H1 (cell line): ENCODE measurements around the gene UBE2E3. TPM values are rescaled to one million over a fixed set of nuclear protein-coding genes. Genes with fewer than 3 reads are reported as not detected.

Experiments used
- CTCF ChIA-PET: fragments of 300-600 bp; sonication (Branson Sonifier 250); formaldehyde crosslinking; loops from one replicate; lab custom pipeline; 2021; ENCODE audit not compliant: partially characterized antibody; lab: Charles Lee
- POLR2A ChIA-PET: fragments of 300-600 bp; sonication (Branson Sonifier 250); formaldehyde crosslinking; loops from one replicate; lab custom pipeline; 2021; ENCODE audit warnings: inconsistent platforms; ENCODE audit not compliant: partially characterized antibody; lab: Charles Lee
- DNase-seq, 2 experiments: peaks; one replicate each; pipeline versions ENCODE4 v3.0.0 to v3.0.0-alpha.2; 2010 to 2022; ENCODE audit warnings: low spot score in 2 of 2, low read depth in 1 of 2, mixed read lengths in 1 of 2
- FAIRE-seq: peaks from 2 replicates; lab custom pipeline; 2011; peaks lifted over from hg19 to GRCh38; lab: Jason Lieb, UNC
- H2AFZ ChIP-seq: 2 replicates; pipeline ENCODE4 v1.8.1; 2012; ENCODE audit warnings: low read length, inconsistent platforms
- H2AK5ac ChIP-seq: 2 replicates; pipeline ENCODE4 v1.6.1; 2013; ENCODE audit warnings: low read depth, low read length
- H2BK120ac ChIP-seq: replicated peaks from 2 replicates; pipeline ENCODE3; 2013; ENCODE audit warnings: low read depth, low read length, inconsistent platforms
- H2BK12ac ChIP-seq: 2 replicates; pipeline ENCODE4 v1.6.1; 2013; ENCODE audit warnings: low read depth, low read length
- H2BK15ac ChIP-seq: 2 replicates; pipeline ENCODE4 v1.6.1; 2013; ENCODE audit warnings: low read length
- H2BK20ac ChIP-seq: 2 replicates; pipeline ENCODE4 v1.6.1; 2013; ENCODE audit warnings: low read length
- H2BK5ac ChIP-seq: 2 replicates; pipeline ENCODE4 v1.6.1; 2013; ENCODE audit warnings: low read depth, low read length
- H3K14ac ChIP-seq: 2 replicates; pipeline ENCODE4 v1.6.1; 2013; ENCODE audit warnings: inconsistent platforms; ENCODE audit not compliant: insufficient read length
- H3K18ac ChIP-seq: 2 replicates; pipeline ENCODE4 v1.6.1; 2013; ENCODE audit warnings: low read length; ENCODE audit errors: extremely low read depth
- H3K23ac ChIP-seq: 2 replicates; pipeline ENCODE4 v1.6.1; 2013; ENCODE audit warnings: inconsistent platforms; ENCODE audit not compliant: insufficient read length
- H3K23me2 ChIP-seq: 2 replicates; pipeline ENCODE4 v1.6.1; 2013; ENCODE audit warnings: low read depth, low read length
- H3K27ac ChIP-seq: 2 replicates; pipeline ENCODE4 v1.6.1; 2011; ENCODE audit warnings: low read depth, low read length, inconsistent platforms
- H3K27me3 ChIP-seq, 4 experiments: replicated peaks in 1 of 4; 1 replicate in 1 of 4; 2 replicates in 3 of 4; pipeline versions ENCODE4 v1.6.1 to v1.8.1; 2011 to 2013; ENCODE audit warnings: low read length in 3 of 4, mild to moderate bottlenecking in 3 of 4, inconsistent platforms in 2 of 4, mixed read lengths in 2 of 4, moderate library complexity in 1 of 4; ENCODE audit not compliant: control insufficient read depth in 3 of 4, insufficient read depth in 3 of 4; ENCODE audit errors: extremely low read depth in 1 of 4
- H3K36me3 ChIP-seq, 4 experiments: 2 replicates each; pipeline versions ENCODE4 v1.6.1 to v1.8.1; 2011 to 2013; ENCODE audit warnings: mild to moderate bottlenecking in 4 of 4, low read length in 3 of 4, moderate library complexity in 2 of 4, control low read depth in 1 of 4, inconsistent platforms in 1 of 4; ENCODE audit not compliant: insufficient read depth in 4 of 4, control insufficient read depth in 2 of 4
- H3K4ac ChIP-seq: replicated peaks from 2 replicates; pipeline ENCODE3; 2013; ENCODE audit warnings: low read length, low read depth, mixed read lengths, inconsistent platforms; ENCODE audit not compliant: insufficient read length
- H3K4me1 ChIP-seq, 4 experiments: replicated peaks in 1 of 4; 1 replicate in 1 of 4; 2 replicates in 3 of 4; pipeline versions ENCODE4 v1.6.1 to v1.8.1; 2011 to 2013; ENCODE audit warnings: low read length in 3 of 4, inconsistent platforms in 2 of 4, mixed read lengths in 1 of 4; ENCODE audit not compliant: insufficient read depth in 4 of 4, control insufficient read depth in 3 of 4
- H3K4me2 ChIP-seq, 2 experiments: 2 replicates each; pipeline versions ENCODE4 v1.6.1 to v1.8.1; 2011 to 2013; ENCODE audit warnings: low read depth in 2 of 2, low read length in 2 of 2, control low read depth in 1 of 2, inconsistent platforms in 1 of 2, mild to moderate bottlenecking in 1 of 2; ENCODE audit not compliant: insufficient read depth in 1 of 2
- H3K4me3 ChIP-seq, 4 experiments: fragments of 200-600, 300-600 bp in 1 of 4; sonication (generic), shearing (Covaris generic), sonication (Bioruptor Twin) in 1 of 4; 2 replicates each; pipeline versions ENCODE4 v1.5.1 to v1.8.1; 2011 to 2016; ENCODE audit warnings: low read length in 4 of 4, low read depth in 3 of 4, control low read depth in 2 of 4, inconsistent platforms in 2 of 4, mild to moderate bottlenecking in 2 of 4, mixed read lengths in 1 of 4, moderate library complexity in 1 of 4; ENCODE audit not compliant: insufficient read depth in 2 of 4; ENCODE audit errors: extremely low read depth in 1 of 4
- H3K56ac ChIP-seq: replicated peaks from 2 replicates; pipeline ENCODE3; 2013; ENCODE audit warnings: low read depth, mild to moderate bottlenecking, mixed read lengths, low read length, inconsistent platforms; ENCODE audit not compliant: insufficient read length
- H3K79me1 ChIP-seq: 2 replicates; pipeline ENCODE4 v1.6.1; 2013; ENCODE audit warnings: low read depth, low read length, control low read depth
- H3K79me2 ChIP-seq, 2 experiments: 2 replicates each; pipeline versions ENCODE4 v1.6.1 to v1.8.1; 2012 to 2013; ENCODE audit warnings: low read length in 2 of 2, mild to moderate bottlenecking in 2 of 2, inconsistent platforms in 1 of 2; ENCODE audit not compliant: insufficient read depth in 2 of 2, control insufficient read depth in 1 of 2
- H3K9ac ChIP-seq, 4 experiments: replicated peaks in 1 of 4; 1 replicate in 1 of 4; 2 replicates in 3 of 4; pipeline versions ENCODE4 v1.6.1 to v1.8.1; 2011 to 2013; ENCODE audit warnings: low read depth in 3 of 4, low read length in 3 of 4, control low read depth in 2 of 4, mild to moderate bottlenecking in 2 of 4, moderate library complexity in 2 of 4, inconsistent platforms in 1 of 4; ENCODE audit errors: extremely low read depth in 1 of 4
- H3K9me3 ChIP-seq, 2 experiments: 2 replicates each; pipeline versions ENCODE4 v1.6.1 to v1.8.1; 2012 to 2013; ENCODE audit warnings: mild to moderate bottlenecking in 2 of 2, moderate library complexity in 2 of 2, control low read depth in 1 of 2, inconsistent platforms in 1 of 2, low read depth in 1 of 2, low read length in 1 of 2, mixed read lengths in 1 of 2; ENCODE audit not compliant: insufficient read depth in 2 of 2
- H4K20me1 ChIP-seq, 2 experiments: replicated peaks in 1 of 2; 2 replicates each; pipeline versions ENCODE3 to v1.8.1; 2011 to 2013; ENCODE audit warnings: inconsistent platforms in 2 of 2, low read length in 2 of 2, mild to moderate bottlenecking in 1 of 2; ENCODE audit not compliant: insufficient read depth in 2 of 2, control insufficient read depth in 1 of 2
- H4K5ac ChIP-seq: 2 replicates; pipeline ENCODE4 v1.6.1; 2013; ENCODE audit warnings: low read length, low read depth, mixed read lengths, inconsistent platforms; ENCODE audit not compliant: insufficient read length
- H4K8ac ChIP-seq: 2 replicates; pipeline ENCODE4 v1.8.0; 2013; ENCODE audit warnings: mild to moderate bottlenecking, moderate library complexity, low read length, inconsistent platforms; ENCODE audit not compliant: insufficient read depth; ENCODE audit errors: extremely low read depth
- H4K91ac ChIP-seq: replicated peaks from 2 replicates; pipeline ENCODE3; 2013; ENCODE audit warnings: low read length, mixed read lengths, inconsistent platforms; ENCODE audit not compliant: insufficient read length
- WGBS, 2 experiments: shearing (Covaris generic) in 1 of 2; methylation state at CpG; one replicate each; pipeline versions ENCODE4 v1.1.6 to v1.1.7; 2013 to 2015; ENCODE audit warnings: low lambda C conversion rate in 2 of 2, mixed read lengths in 2 of 2, inconsistent platforms in 1 of 2, low coverage in 1 of 2, missing lambda C conversion rate in 1 of 2; ENCODE audit not compliant: insufficient replicate concordance in 2 of 2, insufficient coverage in 1 of 2, insufficient read length in 1 of 2; ENCODE audit errors: extremely low coverage in 1 of 2, missing lambda C conversion rate in 1 of 2; 5-methylcytosine and 5-hydroxymethylcytosine counted together
- polyA plus RNA-seq, 7 experiments: library from polyadenylated mRNA; depleted of rRNA in 3 of 7; stranded (reverse) in 5 of 7; unstranded in 2 of 7; fragments of >200 nt in 5 of 7; fragments of 200-250 nt in 2 of 7; gene quantifications; 1 replicate in 5 of 7; 2 replicates in 1 of 7; 4 replicates in 1 of 7; pipeline versions ENCODE4 v1.2.1 to v1.2.3, GENCODE V29; 2011 to 2013; ENCODE audit warnings: missing spikeins in 2 of 7, mixed read lengths in 2 of 7
- total RNA-seq: library from RNA; stranded (reverse); fragmentation: NEBNext Ultra II Directional; extraction: Animal tissue kit (Norgen Biotek cat#: 25700); gene quantifications from 2 replicates; pipeline ENCODE4 v1.2.1, GENCODE V29; 2021

UBE2E3 gene
- total and polyA plus RNA-seq, 2 of the 8 experiments (the other 6 are each of a cell fraction or from before 2014, with no cell fraction given) = 106 to 132 TPM

DNA sequence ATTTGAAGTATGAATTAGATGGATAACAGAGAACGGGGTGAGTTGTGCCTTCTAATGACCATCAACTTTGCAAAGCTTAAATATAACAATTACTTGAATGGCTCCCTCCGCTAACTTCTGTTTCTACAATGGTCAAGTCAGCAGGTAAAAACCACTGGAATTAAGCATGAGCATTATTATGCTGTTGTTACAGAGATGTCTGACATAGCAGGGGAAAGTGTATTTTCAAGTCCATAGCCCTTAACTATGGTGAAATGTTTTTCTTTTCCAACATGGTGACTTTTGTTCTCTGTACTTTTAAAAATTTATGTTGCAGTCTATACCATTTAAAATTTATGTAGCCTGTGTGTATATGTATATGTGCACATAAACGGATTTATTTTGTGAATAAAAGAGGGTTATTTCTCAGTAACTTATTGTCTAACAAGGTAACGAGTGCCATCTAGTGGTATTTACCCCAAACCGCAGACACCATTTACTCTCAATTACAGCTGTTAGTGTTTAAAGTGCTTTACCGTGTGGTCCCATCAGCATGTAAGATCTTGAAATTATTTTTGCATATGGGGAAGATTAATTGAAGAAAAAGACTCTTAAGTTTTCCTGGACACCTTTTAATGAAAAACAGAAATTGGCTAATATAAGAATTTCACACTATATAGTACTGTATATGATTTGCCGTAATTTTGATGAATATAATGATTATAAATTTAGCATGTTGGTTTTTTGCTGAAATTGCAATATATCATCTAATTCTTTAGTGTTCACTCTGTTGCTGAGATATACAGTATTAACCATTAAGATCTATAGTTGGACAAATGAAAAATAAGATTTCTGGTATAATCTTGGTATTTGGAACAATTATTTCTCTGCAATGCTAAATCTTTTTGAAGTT is 78.2 kb downstream of the UBE2E3 start:
- Histone ChIP-seq H3K18ac (no peak overlapping the region), H3K4me3 (no peak overlapping the region), H2BK20ac (no peak overlapping the region), H4K5ac (no peak overlapping the region), H2AK5ac (no peak overlapping the region), H3K9ac (no peak overlapping the region), H3K14ac (no peak overlapping the region), H4K8ac (no peak overlapping the region), H3K4me2 (peak overlapping the region in 1 of 2 experiments; percentile 8; a peak in 1 of 4 replicates), H3K23me2 (no peaks in the 10 kb centered on the region), H2BK5ac (no peak overlapping the region), H3K27me3 (no peaks in the 10 kb centered on the region), H4K20me1 (peaks cover 0 to 2% of the 10 kb centered on the region in 2 experiments), H3K23ac (no peak overlapping the region), H3K79me1 (no peaks in the 10 kb centered on the region), H4K91ac (no peak overlapping the region), H3K79me2 (peaks cover 0 to 30% of the 10 kb centered on the region in 2 experiments; a peak in 2 of 4 replicates), H3K9me3 (no peaks in the 10 kb centered on the region), H2BK15ac (no peak overlapping the region), H3K36me3 (peaks cover 0 to 4% (median 0%) of the 10 kb centered on the region in 4 experiments; a peak in 1 of 8 replicates), H3K4me1 (peaks cover 0 to 2% (median 0%) of the 10 kb centered on the region in 4 experiments; a peak in 2 of 7 replicates), H3K4ac (no peak overlapping the region), H2BK120ac (no peak overlapping the region), H2BK12ac (no peak overlapping the region), H3K56ac (no peak overlapping the region), H2AFZ (no peak overlapping the region), H3K27ac (no peak overlapping the region)
- CTCF ChIA-PET = interaction anchor here (0.6 to 4.0 kb wide), 28 partner anchors 8 to 938 kb away, joined by 3 to 28 read pairs (median 4); partner anchors contain the start of gene UBE2E3
- FAIRE-seq (peak; percentile 48), DNase-seq (no peak)
- POLR2A ChIA-PET = interaction anchor here (0.7 to 1.1 kb wide), 2 partner anchors 10 to 78 kb away, joined by 3 to 4 read pairs; partner anchors contain the start of gene UBE2E3
- 30% methylated on average over 7 of the region's 7 CpGs; no CpG with 5 or more reads in 1 of the 2 experiments for WGBS, 2 experiments
